GM12892 (cell line): ENCODE measurements around the gene GLB1L3.

Experiments
- DNase-seq: peaks from one replicate; pipeline ENCODE4 v3.0.0; 2011; ENCODE audit not compliant: insufficient read length
- FAIRE-seq: peaks from 2 replicates; lab custom pipeline; 2011; peaks lifted over from hg19 to GRCh38; lab: Jason Lieb, UNC
- POLR2A ChIP-seq: IDR thresholded peaks from 2 replicates; pipeline ENCODE4 v1.6.1; 2011; ENCODE audit warnings: low read depth, low read length, control low read depth
- POLR2AphosphoS5 ChIP-seq: IDR thresholded peaks from 2 replicates; pipeline ENCODE4 v1.6.1; 2011; ENCODE audit warnings: low read depth, low read length, control low read depth
- TAF1 ChIP-seq: IDR thresholded peaks from 2 replicates; pipeline ENCODE4 v1.6.1; 2011; ENCODE audit warnings: low read depth, mild to moderate bottlenecking, control low read depth, low read length, borderline replicate concordance

The GLB1L3 gene

DNA sequence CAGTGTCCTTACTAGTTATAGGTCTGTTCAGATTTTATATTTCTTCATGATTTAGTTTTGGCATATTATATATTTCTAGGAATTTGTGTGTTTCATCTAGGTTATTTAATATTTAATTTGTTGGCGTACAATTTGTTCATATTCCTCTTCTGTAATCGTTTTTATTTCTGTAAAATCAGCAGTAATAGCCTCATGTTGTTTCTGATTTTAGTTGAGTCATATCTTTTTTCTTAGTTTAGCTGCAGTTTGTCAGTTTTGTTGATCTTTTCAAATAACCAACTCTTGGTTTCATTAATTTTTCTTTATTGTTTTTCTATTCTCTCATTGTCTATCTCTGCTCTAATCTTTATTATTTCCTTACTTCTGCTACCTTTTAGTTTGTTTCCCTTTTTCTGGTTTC, 75.9 kb downstream of the GLB1L3 start:
- FAIRE-seq: no peak
- TF ChIP-seq POLR2AphosphoS5: no peak
- TF ChIP-seq TAF1: no peak
- no peak for TF ChIP-seq POLR2A
- no peak for DNase-seq

DNA sequence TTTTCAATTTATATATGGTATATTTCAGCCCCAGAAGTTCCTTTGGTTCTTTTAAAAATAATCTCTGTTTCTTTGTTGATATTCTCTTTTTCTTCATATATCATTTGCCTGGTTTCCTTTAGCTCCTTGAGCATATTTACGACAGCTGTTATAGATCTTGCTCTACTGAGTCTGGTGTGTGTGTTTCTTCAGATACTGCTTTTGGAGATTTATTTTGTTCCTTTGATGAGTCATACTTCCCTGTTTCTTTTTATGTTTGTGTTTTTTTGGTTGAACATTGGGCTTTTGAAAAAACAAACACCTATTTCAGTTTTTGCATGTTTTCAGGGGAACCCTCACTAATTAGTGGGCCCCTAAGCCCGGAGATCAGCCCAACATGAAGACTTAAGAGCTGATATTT, 79.0 kb downstream of the GLB1L3 start:
- no peak for TF ChIP-seq TAF1
- no peak for TF ChIP-seq POLR2AphosphoS5
- no peak for TF ChIP-seq POLR2A
- DNase-seq: no peak
- FAIRE-seq: peak; percentile 70

DNA sequence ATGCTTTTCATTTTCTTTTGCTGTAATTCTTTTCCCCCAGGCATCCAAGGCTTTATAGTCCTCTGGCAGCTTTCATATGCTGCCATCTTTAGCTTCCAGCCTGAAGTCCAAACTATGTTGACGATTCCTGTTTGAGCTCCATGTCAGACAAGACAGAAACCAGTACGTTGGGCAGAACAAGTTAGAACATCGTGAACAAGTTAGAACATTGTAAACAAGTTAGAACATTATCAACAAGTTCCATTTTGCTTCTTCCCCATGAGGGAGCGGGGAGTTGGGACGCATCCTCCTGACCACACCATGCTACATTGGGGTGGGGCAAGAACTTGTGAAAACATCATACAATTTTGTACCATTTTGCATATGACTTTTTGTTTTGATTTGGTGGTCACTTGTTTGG, 79.5 kb downstream of the GLB1L3 start:
- DNase-seq: no peak
- no peak for TF ChIP-seq POLR2A
- TF ChIP-seq POLR2AphosphoS5: no peak
- no peak for TF ChIP-seq TAF1
- peak; percentile 21 for FAIRE-seq

DNA sequence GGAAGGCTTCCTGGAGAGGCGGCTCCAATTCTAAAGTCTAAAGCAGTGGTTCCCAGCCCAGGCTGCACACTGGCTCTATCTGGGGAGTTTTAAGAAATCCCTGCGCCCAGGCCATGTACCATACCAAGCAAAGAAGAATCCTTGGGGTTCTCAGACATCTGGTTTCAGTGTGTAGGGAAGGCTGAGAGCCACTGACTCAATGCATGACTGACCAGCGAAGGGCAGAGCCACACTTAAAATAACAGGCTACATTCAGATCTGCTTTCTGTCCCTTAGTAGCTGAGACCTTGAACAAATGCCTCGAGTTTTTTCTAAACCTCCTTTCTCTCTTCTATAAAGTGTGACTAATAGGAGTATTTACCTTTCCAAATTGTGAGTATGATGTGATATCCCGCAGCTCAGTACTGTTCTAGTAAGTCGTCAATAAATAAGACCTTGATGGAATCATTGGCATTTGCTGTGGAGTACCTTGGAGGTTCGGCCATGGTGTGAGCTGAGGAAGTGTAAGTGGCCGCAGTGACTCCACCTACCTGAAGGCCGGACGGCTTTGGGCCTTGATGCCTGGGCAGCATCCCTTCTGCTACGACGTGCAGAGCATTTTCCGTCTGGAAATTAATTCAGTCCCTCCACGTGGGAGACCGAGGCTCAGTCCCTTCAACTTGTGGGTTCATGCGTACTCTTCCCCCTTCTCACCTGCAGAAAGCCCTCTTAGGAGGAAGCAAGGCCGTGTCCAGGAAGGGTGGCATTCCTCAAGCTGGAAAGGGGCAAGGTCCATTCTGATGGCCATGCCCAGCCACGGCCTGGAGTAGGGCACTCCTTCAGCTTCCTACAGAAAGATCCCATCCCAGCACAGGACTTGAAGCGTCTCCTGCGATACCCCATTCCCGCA, 80.7 kb downstream of the GLB1L3 start:
- no peak for TF ChIP-seq TAF1
- FAIRE-seq: no peak
- DNase-seq: no peak

DNA sequence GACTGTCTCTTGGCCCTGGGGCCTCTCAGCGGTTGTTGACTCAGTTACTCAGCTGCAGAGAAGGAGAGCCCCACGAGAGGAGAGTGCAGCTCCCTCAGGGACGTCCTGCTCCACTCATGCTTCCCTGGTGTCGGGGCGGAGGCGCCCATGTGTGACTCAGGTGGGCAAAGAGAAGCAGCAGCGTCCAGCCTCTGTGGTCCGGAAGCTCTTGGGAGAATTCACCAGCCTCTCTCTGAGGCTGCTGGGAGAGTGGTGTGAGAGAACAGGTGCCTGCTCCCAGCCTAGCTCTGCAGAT, 81.3 kb downstream of the GLB1L3 start:
- no peak for FAIRE-seq
- TF ChIP-seq TAF1: no peak
- TF ChIP-seq POLR2AphosphoS5: no peak
- no peak for TF ChIP-seq POLR2A
- no peak for DNase-seq

DNA sequence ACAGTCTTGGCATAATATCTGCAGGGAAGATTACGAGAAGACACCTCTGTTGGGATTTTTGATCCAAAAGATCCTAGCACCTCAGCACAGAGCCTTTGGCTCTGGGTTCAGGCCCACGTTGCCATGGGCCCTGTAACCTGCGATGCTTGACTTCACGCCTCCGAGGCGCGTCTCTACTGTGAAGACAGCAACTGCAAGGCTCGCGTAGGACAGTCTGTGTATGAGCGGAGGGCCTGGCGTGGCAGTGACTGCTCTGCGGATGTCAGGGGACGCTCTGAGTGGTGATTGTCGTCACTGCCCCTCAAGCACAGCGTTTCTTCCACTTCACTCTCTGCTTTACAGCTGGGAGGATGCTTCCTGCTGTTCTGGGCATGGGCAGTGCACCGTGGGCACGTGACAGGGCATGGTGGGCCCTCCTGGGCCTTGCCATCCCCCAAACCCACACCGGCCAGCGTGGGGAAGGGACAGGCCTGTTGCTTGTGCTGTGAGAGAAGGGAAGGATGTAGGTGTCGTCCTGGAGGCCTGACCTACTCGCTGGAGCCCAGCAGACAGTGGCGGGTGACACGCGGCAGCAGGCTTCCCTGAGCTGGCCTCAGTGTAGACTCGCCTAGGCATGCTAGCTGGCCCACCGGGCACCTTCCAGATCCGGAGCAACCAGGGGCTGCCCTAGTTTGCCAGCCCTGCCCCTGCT, 82.1 kb downstream of the GLB1L3 start:
- TF ChIP-seq POLR2AphosphoS5 (no peak), POLR2A (no peak), TAF1 (no peak)
- DNase-seq: no peak
- FAIRE-seq: no peak

DNA sequence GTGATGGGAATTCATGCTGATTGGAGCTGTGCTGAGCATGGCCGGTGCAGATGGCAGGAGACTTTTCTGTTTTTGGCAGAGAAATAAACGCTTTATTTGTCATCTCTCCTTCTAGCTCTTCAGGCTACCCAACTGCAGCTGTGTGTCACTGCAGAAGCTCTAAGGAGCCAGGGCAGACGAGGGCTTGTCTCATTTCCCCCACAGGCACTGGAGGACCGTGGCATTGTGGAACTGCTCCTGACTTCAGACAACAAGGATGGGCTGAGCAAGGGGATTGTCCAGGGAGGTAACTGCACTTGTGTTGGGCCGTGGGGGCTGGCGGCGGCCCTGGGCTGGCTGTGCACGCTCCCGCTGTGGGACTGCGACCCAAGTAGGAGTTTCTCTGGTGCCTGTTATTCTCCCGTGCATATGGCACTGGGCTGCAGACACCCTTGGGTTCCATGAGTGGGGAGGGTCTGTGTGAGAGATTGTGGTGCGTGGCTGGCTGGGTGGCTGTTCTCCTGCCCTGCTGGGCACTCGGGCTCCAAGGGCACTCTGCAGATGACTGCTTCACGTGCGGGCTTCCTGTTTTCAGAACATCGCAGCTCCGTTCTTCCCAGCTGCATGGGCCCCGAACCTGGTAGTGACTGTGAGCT, 82.8 kb downstream of the GLB1L3 start:
- no peak for TF ChIP-seq POLR2AphosphoS5
- no peak for TF ChIP-seq TAF1
- no peak for TF ChIP-seq POLR2A
- DNase-seq (no peak), FAIRE-seq (no peak)

DNA sequence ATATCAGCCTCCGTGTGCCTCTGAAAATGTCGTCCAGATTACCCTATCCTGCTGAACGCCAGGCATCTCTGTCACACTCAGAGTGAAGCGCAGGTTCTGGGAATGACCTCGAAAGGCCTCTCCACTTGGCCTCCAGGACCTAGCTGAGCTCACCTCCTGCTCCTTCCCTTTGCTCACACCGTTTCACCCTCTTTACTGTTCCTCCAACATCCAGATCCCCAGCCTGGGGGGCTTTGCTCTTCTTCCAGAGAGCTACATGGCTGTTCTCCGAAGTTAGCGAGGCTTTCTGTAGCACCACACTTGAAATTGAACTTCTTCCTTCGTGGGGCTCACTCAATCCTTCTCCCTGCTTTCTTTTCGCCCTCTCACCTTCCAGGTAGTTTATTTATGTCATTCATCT, 83.5 kb downstream of the GLB1L3 start:
- DNase-seq: no peak
- TF ChIP-seq POLR2A: no peak
- no peak for TF ChIP-seq TAF1
- TF ChIP-seq POLR2AphosphoS5: no peak
- FAIRE-seq: no peak

DNA sequence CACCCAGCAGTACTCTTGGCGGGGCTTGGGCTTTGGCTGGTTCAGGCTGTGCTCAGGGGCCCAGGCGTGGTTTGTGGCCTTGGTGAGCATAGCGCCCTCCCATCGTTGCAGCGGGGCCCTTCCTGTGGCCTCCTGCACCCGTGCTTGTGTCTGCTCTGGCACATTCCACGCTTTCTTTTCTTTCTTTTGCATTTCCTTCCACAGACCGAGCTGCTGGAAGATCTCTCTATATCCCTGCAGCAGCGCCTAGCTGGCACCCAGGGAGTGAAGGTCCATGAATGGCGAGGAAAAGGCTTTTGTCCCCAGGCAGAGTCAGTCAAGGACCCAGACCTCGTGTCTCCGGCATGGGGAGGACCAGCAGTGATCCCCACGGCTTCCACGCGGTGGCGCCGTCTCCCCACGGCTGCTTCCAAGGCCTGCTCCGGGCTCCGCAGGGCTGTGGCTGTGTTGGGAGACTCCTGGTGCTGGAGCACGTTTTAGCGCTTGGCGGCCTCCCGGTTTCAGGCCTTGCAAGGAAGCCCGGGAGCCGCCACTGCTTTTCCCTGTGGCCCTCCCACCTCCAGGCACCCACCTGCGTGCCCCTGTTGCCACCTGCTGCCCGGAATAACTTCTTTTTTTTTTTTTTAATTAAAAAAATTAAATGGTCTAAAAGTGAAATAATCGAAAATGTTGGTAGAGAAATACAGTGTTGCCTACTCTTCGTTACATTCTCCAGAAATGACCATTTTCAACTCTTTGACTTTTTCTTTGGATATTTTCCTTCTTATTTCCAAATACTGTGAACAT, 84.1 kb downstream of the GLB1L3 start:
- FAIRE-seq: peak; percentile 95
- no peak for TF ChIP-seq POLR2A
- DNase-seq: peak; percentile 84

DNA sequence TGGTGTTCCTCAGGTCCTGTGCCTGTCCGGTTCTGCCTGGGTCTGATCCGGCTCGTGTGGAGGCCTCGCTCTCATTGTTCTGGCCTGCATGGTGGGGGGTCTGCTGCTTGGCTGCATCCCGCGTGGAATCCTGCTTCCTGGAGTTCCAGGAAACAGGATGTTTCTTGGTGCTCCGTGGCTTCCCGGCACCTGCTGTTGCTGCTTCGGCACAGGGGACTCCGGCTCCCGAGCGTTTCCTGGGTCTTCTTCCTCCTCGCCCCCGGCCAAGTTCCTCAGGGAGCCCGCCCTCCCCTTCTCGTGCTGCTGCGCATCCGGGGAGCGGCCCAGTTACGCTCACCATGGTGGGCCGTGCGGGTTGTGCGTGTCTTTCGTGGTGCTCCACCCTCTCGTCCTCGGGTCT, 85.5 kb downstream of the GLB1L3 start:
- DNase-seq (no peak), FAIRE-seq (no peak)
- no peak for TF ChIP-seq POLR2AphosphoS5
- TF ChIP-seq POLR2A: no peak
- TF ChIP-seq TAF1: no peak

DNA sequence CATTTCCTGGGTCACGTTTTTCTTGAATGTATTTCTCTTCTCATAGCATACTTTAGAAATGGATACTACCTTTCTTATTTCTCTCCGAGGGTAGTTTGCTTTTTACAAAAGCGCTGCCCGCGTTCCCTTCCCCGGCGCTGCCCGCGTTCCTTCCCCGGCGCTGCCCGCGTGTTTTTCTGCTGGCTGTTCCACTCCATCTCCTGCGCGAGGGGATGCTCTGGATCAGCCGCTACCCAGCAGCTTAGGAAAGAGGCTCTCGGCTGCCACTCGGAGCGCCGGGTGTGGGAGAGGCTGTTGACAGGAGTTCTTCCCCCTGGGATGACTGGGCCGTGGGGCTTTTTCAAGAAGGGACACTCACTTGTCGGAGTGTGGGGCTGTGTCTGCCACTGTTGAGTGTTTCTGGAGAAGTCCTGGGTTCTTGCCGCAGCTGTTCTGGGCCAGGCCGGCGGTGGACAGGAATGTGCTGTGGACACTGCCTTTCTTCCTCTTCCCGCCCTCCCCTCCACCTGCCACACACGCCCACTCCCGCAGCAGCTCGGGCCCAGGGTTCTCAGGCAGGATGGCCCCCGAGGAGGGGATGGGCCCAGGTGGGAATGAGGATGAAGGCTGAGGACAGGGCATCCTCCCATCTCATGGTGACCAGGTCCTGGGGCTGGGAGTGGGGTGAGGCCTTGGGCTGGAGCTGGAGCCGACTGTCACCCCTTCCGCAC, 86.2 kb downstream of the GLB1L3 start:
- DNase-seq: no peak
- no peak for FAIRE-seq
- TF ChIP-seq POLR2AphosphoS5: no peak
- no peak for TF ChIP-seq POLR2A
- TF ChIP-seq TAF1: no peak
